HG03064 (cell line): ENCODE results near the gene CDC34.

Source experiments
- ATAC-seq: cut with Tn5 transposase; IDR thresholded peaks from one replicate; pipeline ENCODE4 v1.9.1; 2021; ENCODE audit warnings: low read depth; ENCODE audit not compliant: unreplicated experiment

CDC34 gene

GRCh38 chr19:540867-541637 lies 9.5 kb downstream of the CDC34 start:
- no peak for ATAC-seq

- ATAC-seq, result no peak
These were observed 10.1 kb downstream of the CDC34 start for GRCh38 chr19:541699-542098.

GRCh38 chr19:542173-542866 lies 10.8 kb downstream of the CDC34 start:
- ATAC-seq, result no peak

- no peak for ATAC-seq
These were observed 12.5 kb downstream of the CDC34 start, which contains the start of gene GZMM for GRCh38 chr19:543910-544608. GZMM (plus strand) TSS chr19:544053; CDS start chr19:544072, 19 bp downstream.

- ATAC-seq, result no peak
These were observed 15.6 kb downstream of the CDC34 start for GRCh38 chr19:547117-547516.

GRCh38 chr19:547836-548720 lies 16.5 kb downstream of the CDC34 start:
- ATAC-seq, result no peak

- ATAC-seq, result no peak
These were observed 17.6 kb downstream of the CDC34 start for GRCh38 chr19:548886-549830.

GRCh38 chr19:554817-555216 lies 23.3 kb downstream of the CDC34 start:
- ATAC-seq, result no peak

GRCh38 chr19:555474-555808 lies 23.9 kb downstream of the CDC34 start:
- ATAC-seq, result no peak

GRCh38 chr19:556611-557382 lies 25.2 kb downstream of the CDC34 start:
- no peak for ATAC-seq

- no peak for ATAC-seq
These were observed 27.3 kb downstream of the CDC34 start for GRCh38 chr19:558770-559439.

GRCh38 chr19:560121-560520 lies 28.6 kb downstream of the CDC34 start:
- no peak for ATAC-seq

- ATAC-seq, result no peak
These were observed 34.8 kb downstream of the CDC34 start for GRCh38 chr19:566403-566802.

- ATAC-seq, result no peak
These were observed 35.3 kb downstream of the CDC34 start for GRCh38 chr19:566844-567243.

- ATAC-seq, result no peak
These were observed 35.8 kb downstream of the CDC34 start for GRCh38 chr19:567296-567900.

- no peak for ATAC-seq
These were observed 38.7 kb downstream of the CDC34 start for GRCh38 chr19:570251-570686.

GRCh38 chr19:570937-571565 lies 39.5 kb downstream of the CDC34 start:
- ATAC-seq, result no peak
